Adrenal gland (tissue), 5 donors: ENCODE data around the gene DDX27.

Source experiments
- POLR2A ChIP-seq, 2 donors: fragments of 450-650 bp; IDR thresholded peaks; one replicate each; pipeline ENCODE4 v1.6.1; 2017; ENCODE audit warnings: antibody characterized with exemption in 2 of 2, mild to moderate bottlenecking in 2 of 2, moderate library complexity in 1 of 2
- TF ChIP-seq, protein P1 (sequence below), 6 experiments: fragments of 450-650 bp in 4 of 6; fragments of 200-600 bp in 2 of 6; sonication (generic) in 1 of 6; IDR thresholded peaks; 1 replicate in 5 of 6; 2 replicates in 1 of 6; pipeline versions ENCODE4 v1.5.1 to v1.8.0; 2016 to 2021; ENCODE audit warnings: antibody characterized with exemption in 6 of 6, mild to moderate bottlenecking in 2 of 6, moderate library complexity in 1 of 6
- donor health status: DM: no; HTN: no; CAD: no.

DNA sequence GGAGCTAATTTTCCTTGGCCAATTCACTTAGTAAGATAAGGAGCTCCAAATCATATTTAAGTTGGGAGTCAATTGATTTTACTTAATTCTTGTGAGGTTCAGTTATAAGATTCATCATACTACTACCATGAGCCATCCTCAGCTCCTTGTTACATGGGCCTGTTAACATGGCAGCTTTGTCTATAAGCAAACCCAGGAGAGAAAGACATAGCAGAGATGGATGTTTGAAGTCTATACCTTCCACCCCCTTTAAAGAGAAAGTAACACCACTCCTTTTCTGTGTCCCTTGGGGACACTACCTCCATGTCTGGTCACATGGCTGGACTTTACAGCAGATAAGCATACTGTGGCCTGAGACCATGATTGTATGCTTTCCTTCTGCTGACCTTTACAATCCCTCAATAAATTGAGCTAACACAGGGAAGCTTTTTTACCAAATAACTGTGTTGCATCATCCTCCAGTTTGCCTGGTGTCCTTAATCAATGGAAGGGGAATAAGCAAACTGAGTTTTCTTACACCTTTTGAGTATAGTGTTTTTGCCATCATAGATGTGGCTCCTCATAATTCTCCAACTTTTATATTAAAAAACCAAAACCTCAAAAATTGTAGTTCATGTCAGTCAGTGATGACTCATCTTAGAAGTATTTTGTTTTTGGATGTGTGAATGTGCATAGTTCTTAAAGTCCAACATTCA is 68.5 kb downstream of the DDX27 start:
- TF ChIP-seq, protein P1, sequence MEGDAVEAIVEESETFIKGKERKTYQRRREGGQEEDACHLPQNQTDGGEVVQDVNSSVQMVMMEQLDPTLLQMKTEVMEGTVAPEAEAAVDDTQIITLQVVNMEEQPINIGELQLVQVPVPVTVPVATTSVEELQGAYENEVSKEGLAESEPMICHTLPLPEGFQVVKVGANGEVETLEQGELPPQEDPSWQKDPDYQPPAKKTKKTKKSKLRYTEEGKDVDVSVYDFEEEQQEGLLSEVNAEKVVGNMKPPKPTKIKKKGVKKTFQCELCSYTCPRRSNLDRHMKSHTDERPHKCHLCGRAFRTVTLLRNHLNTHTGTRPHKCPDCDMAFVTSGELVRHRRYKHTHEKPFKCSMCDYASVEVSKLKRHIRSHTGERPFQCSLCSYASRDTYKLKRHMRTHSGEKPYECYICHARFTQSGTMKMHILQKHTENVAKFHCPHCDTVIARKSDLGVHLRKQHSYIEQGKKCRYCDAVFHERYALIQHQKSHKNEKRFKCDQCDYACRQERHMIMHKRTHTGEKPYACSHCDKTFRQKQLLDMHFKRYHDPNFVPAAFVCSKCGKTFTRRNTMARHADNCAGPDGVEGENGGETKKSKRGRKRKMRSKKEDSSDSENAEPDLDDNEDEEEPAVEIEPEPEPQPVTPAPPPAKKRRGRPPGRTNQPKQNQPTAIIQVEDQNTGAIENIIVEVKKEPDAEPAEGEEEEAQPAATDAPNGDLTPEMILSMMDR (IDR thresholded peaks at IDR 0.05) = no peak
- TF ChIP-seq POLR2A (IDR thresholded peaks at IDR 0.05) = no peak
